ENCODE measurements around the gene RIN3.
A peak's percentile ranks its signal among the peaks of the same experiment; 100 is the strongest.

The RIN3 gene

GRCh38 chr14:92649934-92650545 lies 136.5 kb downstream of the RIN3 start:
- DNase-seq (ENCODE audit: low read depth, low spot score): peak; percentile 66

DNA sequence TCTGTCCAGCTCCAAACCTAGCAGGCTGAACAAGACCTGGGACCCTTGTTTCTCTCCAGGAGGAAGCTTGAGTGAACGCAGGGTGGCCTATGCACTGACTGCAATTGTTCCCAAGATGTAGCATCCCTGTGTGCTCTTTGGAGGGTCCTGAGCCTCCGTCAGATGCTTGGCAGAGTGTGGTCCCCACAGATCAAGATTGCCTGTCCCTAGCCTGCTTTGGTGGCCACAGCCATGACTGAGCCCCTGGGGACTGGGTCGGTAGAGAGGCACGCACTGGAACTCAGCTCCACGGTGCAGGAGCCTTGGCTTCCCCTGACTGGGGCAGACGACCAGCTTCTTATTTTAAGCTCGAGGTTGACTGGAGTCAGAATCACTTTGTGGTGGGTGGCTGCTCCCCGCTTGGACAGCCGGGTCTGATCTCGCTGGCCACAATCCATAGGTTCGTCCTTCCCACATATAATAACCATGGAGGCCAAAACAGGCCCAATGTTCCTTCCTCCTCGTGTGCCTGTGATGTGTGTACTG lies 137.1 kb downstream of the RIN3 start:
- DNase-seq (ENCODE audit: low read depth, low spot score): no peak

GRCh38 chr14:92651106-92651757 lies 137.7 kb downstream of the RIN3 start:
- no peak for DNase-seq (ENCODE audit: low read depth, low spot score)

DNA sequence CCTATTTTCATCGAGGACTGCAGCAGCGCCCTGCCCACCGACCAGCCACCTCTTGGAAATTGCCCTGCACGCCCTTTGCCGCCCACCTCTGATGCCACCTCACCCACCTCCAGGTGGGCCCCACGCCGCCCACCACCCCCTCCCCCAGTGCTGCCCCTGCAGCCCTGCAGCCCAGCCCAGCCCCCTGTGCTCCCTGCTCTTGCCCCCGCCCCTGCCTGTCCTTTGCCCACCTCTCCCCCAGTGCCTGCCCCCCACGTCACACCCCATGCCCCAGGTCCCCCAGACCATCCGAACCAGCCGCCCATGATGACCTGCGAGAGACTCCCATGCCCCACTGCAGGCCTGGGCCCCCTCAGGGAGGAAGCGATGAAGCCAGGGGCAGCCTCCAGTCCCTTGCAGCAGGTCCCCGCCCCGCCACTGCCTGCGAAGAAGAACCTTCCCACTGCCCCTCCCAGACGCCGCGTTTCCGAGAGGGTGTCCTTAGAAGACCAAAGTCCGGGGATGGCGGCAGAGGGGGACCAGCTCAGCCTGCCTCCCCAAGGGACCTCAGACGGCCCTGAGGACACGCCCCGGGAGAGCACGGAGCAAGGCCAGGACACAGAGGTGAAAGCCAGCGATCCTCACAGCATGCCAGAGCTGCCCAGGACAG lies 138.3 kb downstream of the RIN3 start:
- DNase-seq (ENCODE audit: low read depth, low spot score): no peak

- DNase-seq (ENCODE audit: low read depth, low spot score): no peak
These were observed 139.0 kb downstream of the RIN3 start for GRCh38 chr14:92652413-92653151.

GRCh38 chr14:92653162-92653651 lies 139.6 kb downstream of the RIN3 start:
- DNase-seq (ENCODE audit: low read depth, low spot score): no peak

DNA sequence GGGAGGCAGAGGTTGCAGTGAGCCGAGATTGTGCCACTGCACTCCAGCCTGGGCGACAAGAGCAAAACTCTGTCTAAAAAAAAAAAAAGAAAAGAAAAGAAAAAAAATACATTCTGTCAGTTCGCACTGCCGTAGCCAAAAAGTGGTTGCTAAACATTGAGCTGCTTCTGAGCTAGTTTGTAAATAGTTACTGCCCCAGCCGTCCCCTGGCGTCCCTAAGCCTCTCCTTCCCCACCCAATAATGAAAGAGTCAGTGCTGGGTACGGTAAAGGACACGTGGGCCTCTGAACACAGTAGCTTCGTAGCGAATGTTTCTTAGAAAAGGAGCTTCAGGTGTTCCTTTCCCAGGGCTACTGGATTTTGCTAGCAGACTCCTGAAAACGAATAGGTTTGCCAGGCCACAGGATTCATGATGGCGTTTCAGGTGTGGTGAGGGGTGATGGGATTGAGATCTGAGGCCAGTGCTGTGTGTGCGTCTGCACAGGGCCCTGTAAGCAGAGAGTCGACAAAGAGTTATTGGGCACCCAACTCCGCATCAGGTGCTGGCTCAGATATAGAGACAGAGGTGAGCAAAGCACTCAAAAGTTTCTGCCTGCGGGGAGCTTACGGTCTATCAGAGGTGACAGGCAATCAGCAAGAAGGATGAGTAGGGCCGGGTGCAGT lies 140.8 kb downstream of the RIN3 start:
- no peak for DNase-seq (ENCODE audit: low read depth, low spot score)

DNA sequence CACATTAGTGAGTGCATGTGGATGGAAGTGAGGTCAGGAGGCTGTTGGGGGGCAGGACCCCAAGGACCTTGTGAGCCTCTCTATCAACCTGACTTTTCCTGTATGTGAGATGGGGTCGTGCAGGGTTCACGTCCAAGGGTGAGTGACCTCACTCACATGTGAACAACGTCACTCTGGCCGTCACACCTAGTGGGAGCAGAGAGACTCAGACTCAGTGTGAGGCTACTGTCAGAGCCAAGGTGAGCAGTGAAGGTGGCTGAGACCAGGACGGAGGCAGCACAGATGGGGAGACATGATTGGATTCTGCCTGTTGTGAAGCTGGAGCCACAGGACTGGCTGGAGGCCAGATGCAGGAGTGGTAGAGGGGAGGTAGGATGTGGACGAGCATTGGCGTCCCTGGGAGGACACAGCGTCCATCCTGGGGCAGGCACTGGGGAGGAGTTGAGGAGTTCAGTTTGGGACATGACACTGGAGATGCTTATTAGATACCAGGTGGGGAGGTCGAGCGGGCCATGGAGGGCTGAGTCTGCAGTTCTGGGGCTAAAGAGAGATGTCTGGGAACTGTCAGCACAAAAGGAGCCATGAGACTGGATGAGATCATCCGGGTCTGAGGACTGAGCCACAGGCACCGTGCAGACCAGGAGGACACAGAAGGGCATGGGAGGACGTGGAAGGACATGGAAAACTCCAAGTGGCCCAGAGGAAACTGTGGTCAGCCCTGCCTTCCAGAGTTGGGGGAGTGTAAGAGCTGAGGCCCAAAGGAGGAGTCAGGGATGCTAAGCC lies 142.0 kb downstream of the RIN3 start:
- DNase-seq (ENCODE audit: low read depth, low spot score): no peak

DNA sequence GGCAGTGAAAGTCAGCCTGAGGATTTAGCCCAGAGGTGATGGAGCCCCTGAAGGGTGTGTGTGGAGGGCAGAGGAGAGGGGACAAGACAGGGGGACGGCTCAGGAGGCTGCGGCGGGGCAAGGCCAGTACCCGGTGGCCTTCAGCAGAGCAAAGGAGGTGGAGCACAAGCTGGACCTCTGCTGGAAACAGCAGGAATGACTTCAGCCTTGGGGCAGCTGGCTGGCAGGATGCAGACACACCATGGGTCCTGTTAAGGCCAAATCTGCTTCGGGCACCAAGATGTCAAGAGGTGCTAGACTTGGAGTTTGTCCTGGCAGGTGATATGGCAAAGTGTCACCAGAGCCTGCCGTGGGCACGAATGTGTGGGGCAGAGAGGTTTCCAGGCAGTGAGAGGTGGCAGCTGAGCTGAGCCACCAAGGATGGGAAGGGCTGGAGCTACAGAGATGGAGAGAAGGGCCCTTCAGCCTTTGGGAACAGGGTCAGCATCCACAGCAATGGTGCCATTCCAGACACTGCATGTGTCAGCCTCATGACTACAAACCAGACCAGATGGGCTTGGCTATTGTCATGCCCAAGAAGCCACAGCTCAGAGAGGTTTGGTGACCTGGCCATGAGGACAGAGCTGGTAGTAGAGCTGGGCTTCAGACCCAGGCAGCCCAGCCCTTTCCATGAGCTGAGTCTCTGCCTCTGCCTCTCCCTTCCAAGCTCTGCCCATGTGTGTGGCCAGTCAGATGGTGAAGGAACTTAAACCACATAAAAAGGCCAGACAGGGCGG lies 142.9 kb downstream of the RIN3 start:
- DNase-seq (ENCODE audit: low read depth, low spot score): no peak

GRCh38 chr14:92657457-92658142 lies 144.0 kb downstream of the RIN3 start:
- no peak for DNase-seq (ENCODE audit: low read depth, low spot score)

DNA sequence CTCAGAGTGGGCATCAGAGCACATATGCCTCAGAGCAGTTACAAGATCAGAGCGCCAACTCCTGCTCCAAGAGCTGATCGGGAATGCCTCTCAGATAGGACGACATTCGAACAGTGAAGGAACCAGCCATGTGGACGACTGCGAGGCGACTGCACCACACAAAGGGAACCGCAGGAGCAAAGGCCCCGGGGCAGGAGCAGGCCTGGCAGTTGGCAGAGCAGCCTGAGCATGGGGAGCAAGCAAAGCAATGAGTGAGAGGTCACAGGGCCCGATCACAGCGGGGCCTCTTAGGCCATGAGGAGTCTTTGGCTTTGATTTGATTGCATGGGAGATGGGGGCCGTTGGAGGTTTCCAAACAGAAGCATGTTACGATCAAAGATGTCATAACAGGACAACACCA lies 144.6 kb downstream of the RIN3 start:
- no peak for DNase-seq (ENCODE audit: low read depth, low spot score)

- DNase-seq (ENCODE audit: low read depth, low spot score): no peak
These were observed 145.1 kb downstream of the RIN3 start for GRCh38 chr14:92658684-92659083.

GRCh38 chr14:92659765-92660561 lies 146.4 kb downstream of the RIN3 start:
- DNase-seq (ENCODE audit: low read depth, low spot score): no peak

DNA sequence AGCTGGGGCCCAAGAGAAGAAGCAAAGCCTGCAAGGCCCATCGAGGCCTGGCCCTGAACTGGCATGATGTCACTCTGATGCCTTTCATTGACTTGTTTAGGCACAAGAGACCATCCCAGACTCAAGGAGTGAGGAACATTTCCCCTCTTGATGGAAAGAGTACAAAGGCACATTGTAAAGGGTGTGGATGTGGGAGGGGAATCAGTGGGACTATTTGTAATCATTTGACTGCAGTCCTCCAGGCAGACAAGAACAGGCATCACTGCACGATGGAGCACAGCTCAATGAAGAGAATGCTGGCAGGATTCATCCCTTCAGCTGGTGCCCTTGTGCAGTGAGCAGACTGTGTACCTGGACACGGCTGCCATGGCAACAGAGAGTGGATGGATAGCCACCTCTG lies 147.0 kb downstream of the RIN3 start:
- no peak for DNase-seq (ENCODE audit: low read depth, low spot score)

DNA sequence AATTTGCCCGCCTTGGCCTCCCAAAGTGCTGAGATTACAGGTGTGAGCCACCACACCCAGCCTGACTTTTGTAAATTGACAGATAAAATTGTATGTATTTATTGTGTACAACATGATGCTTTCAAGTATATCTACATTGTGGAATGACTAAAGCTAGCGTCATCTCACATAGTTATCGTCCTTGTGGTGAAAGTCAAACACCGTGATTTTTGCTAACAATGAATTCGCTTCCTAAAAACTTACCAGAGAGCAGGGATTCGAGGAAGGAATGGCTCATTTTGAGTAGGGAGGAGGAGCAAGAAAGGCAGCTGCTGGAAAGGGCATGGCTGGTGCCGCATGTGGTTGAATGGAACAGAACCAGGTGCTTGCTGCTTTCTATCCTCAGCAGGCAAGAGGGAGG lies 149.5 kb downstream of the RIN3 start:
- peak; percentile 31 for DNase-seq (ENCODE audit: low read depth, low spot score)

DNA sequence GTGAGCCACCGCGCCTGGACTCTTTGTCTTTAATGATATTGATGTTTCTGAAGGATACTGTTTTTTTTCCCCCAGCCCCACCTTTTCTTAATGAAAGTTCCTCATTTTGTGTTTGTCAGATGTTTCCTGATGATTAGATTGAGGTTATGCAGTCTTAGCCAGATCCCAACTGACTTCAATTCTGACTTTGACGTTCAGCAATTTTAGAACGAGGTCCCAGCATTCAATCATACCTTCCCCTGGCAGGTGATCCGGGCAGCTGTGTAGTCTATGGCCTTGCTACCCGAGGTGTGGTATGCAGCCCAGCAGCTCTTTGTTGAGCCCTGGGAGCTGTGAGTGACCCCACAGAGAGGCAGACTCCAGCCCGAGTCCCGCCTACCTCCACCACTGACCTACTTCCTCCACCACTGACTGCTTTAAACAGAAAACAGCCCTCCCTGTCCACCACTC lies 152.1 kb downstream of the RIN3 start:
- no peak for DNase-seq (ENCODE audit: low read depth, low spot score)

DNA sequence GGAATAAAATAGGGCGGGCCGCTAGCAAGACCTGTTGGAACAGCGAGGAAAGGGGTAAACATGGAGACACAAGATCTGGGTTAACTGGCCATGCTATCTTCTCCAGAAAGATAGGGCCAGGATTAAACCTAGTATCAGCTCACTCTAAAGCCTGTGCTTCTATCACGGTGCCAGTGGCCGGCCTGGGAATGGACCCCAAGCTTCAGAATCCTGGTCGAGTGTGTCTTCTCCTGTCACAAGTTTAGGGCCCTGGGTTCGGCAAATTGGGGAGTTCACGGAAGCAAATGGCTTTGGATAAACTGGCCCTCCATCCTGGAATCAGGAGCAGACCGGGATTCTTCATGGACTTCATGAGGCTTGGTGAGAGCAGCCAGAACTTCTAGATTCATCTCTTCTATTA lies 152.7 kb downstream of the RIN3 start:
- no peak for DNase-seq (ENCODE audit: low read depth, low spot score)

DNA sequence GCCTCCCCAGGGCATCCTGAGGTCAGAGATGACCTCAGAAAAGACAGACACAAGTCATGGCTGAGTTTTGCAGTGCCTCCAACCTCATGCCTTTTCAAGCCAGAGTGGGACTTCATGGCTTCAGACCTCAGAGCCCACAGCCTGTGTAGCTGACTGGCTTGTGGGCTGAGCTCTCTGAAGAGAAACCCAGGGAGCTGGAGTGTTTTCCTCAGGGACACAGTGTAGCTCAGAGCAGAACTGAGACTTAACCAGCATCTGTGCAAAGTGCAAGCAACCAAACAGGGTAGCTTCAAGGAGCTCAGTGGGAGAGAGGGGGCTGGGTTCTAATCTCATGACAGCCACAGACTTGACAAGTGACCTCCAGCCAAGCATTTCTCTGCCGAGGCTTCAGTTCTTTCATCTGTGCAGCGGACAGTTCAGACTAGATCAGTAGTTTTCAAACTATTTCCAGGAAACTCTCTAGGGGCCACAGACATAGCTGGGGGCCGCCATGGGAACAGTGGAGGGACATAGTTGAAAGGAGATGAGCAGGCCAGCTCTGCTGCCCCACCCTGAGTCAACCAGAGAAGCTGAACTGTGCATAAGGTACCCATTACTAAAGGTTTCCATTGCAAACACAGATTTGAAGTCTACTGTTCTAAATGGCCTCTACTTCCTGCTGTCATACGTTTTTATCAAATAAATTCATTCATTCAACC lies 154.8 kb downstream of the RIN3 start:
- DNase-seq (ENCODE audit: low read depth, low spot score): no peak
